Measurements from ENCODE around the gene CDH13.

Gene CDH13

GRCh38 chr16:82589407-82589806, 37.4 kb upstream of the CDH13 start:
- Histone ChIP-seq H3K4ac (ENCODE audit: low read depth in 1 of 2, low read length in 2 of 2) (no peak overlapping the region), H3K9me3 (ENCODE audit: control insufficient read depth, low read length) (no peaks in the 10 kb centered on the region), H2BK15ac (ENCODE audit: low read depth, poor library complexity, severe bottlenecking) (no peak overlapping the region), H3K23ac (ENCODE audit: low read length in 2 of 2) (no peak overlapping the region), H3K79me1 (replicated peaks; ENCODE audit: low read length, poor library complexity, severe bottlenecking) (no peaks in the 10 kb centered on the region), H2AK5ac (ENCODE audit: low read length, severe bottlenecking) (no peak overlapping the region), H3K4me3 (ENCODE audit: insufficient read depth in 1 of 2, low read depth in 1 of 2, low read length in 2 of 2) (no peak overlapping the region), H3K27me3 (ENCODE audit: control insufficient read depth in 1 of 2, insufficient read depth in 1 of 2, low read length in 2 of 2) (peaks cover 0 to 10% of the 10 kb centered on the region in 2 experiments), H3K36me3 (ENCODE audit: control insufficient read depth in 1 of 2, insufficient read depth in 2 of 2, low read depth in 1 of 2, low read length in 2 of 2) (no peaks in the 10 kb centered on the region), H2BK5ac (ENCODE audit: low read depth, low read length, poor library complexity, severe bottlenecking) (no peak overlapping the region), H3K18ac (ENCODE audit: low read depth in 1 of 2, low read length in 2 of 2) (no peak overlapping the region), H3K4me2 (ENCODE audit: low read length, poor library complexity, severe bottlenecking) (no peak overlapping the region), H2BK12ac (ENCODE audit: low read length in 2 of 2) (no peak overlapping the region), H3K27ac (ENCODE audit: low read length, poor library complexity, severe bottlenecking) (no peak overlapping the region), H3K4me1 (ENCODE audit: control insufficient read depth, insufficient read depth, low read depth, low read length) (no peaks in the 10 kb centered on the region), H2BK120ac (ENCODE audit: low read depth, low read length) (no peak overlapping the region), H3K9ac (ENCODE audit: low read length) (no peak overlapping the region), H4K91ac (ENCODE audit: low read length) (no peak overlapping the region), H2AFZ (ENCODE audit: low read depth, low read length) (no peak overlapping the region), H4K8ac (ENCODE audit: low read length) (no peak overlapping the region), H3K14ac (ENCODE audit: low read length in 2 of 2) (no peak overlapping the region)
- no peak for DNase-seq
- 96% methylated on average over 6 of the region's 9 CpGs for WGBS

- H2BK120ac ChIP-seq (ENCODE audit: low read depth, low read length) = no peak overlapping the region
- WGBS = 77% methylated on average over 4 of the region's 4 CpGs
- DNase-seq = no peak
- H3K4me1 ChIP-seq (ENCODE audit: control insufficient read depth, insufficient read depth, low read depth, low read length) = no peaks in the 10 kb centered on the region
- H3K27ac ChIP-seq (ENCODE audit: low read length, poor library complexity, severe bottlenecking) = no peak overlapping the region
- no peaks in the 10 kb centered on the region for H3K79me1 ChIP-seq (replicated peaks; ENCODE audit: low read length, poor library complexity, severe bottlenecking)
- no peak overlapping the region for H2AFZ ChIP-seq (ENCODE audit: low read depth, low read length)
- no peaks in the 10 kb centered on the region for H3K36me3 ChIP-seq (ENCODE audit: control insufficient read depth in 1 of 2, insufficient read depth in 2 of 2, low read depth in 1 of 2, low read length in 2 of 2)
- no peak overlapping the region for H3K9ac ChIP-seq (ENCODE audit: low read length)
- peaks cover 8 to 30% of the 10 kb centered on the region in 2 experiments for H3K27me3 ChIP-seq (ENCODE audit: control insufficient read depth in 1 of 2, insufficient read depth in 1 of 2, low read length in 2 of 2)
- no peak overlapping the region for H3K4me2 ChIP-seq (ENCODE audit: low read length, poor library complexity, severe bottlenecking)
- no peak overlapping the region for H3K4me3 ChIP-seq (ENCODE audit: insufficient read depth in 1 of 2, low read depth in 1 of 2, low read length in 2 of 2)
- H3K4ac ChIP-seq (ENCODE audit: low read depth in 1 of 2, low read length in 2 of 2) = no peak overlapping the region
- no peak overlapping the region for H4K91ac ChIP-seq (ENCODE audit: low read length)
- no peak overlapping the region for H2BK5ac ChIP-seq (ENCODE audit: low read depth, low read length, poor library complexity, severe bottlenecking)
- H3K9me3 ChIP-seq (ENCODE audit: control insufficient read depth, low read length) = no peaks in the 10 kb centered on the region
- H3K14ac ChIP-seq (ENCODE audit: low read length in 2 of 2) = no peak overlapping the region
- no peak overlapping the region for H2BK12ac ChIP-seq (ENCODE audit: low read length in 2 of 2)
- no peak overlapping the region for H3K23ac ChIP-seq (ENCODE audit: low read length in 2 of 2)
- no peak overlapping the region for H4K8ac ChIP-seq (ENCODE audit: low read length)
- no peak overlapping the region for H3K18ac ChIP-seq (ENCODE audit: low read depth in 1 of 2, low read length in 2 of 2)
- H2AK5ac ChIP-seq (ENCODE audit: low read length, severe bottlenecking) = no peak overlapping the region
- no peak overlapping the region for H2BK15ac ChIP-seq (ENCODE audit: low read depth, poor library complexity, severe bottlenecking)
Measured at GRCh38 chr16:82594114-82594513, 32.7 kb upstream of the CDH13 start.

GRCh38 chr16:82598771-82599170, 28.0 kb upstream of the CDH13 start:
- Histone ChIP-seq H2AFZ (ENCODE audit: low read depth, low read length) (no peak overlapping the region), H3K4me1 (ENCODE audit: control insufficient read depth, insufficient read depth, low read depth, low read length) (no peaks in the 10 kb centered on the region), H4K8ac (ENCODE audit: low read length) (no peak overlapping the region), H3K27me3 (ENCODE audit: control insufficient read depth in 1 of 2, insufficient read depth in 1 of 2, low read length in 2 of 2) (peaks cover 8 to 25% of the 10 kb centered on the region in 2 experiments), H3K9ac (ENCODE audit: low read length) (no peak overlapping the region), H3K4me3 (ENCODE audit: insufficient read depth in 1 of 2, low read depth in 1 of 2, low read length in 2 of 2) (no peak overlapping the region), H3K36me3 (ENCODE audit: control insufficient read depth in 1 of 2, insufficient read depth in 2 of 2, low read depth in 1 of 2, low read length in 2 of 2) (no peaks in the 10 kb centered on the region), H3K23ac (ENCODE audit: low read length in 2 of 2) (no peak overlapping the region), H2BK15ac (ENCODE audit: low read depth, poor library complexity, severe bottlenecking) (no peak overlapping the region), H2AK5ac (ENCODE audit: low read length, severe bottlenecking) (no peak overlapping the region), H3K4ac (ENCODE audit: low read depth in 1 of 2, low read length in 2 of 2) (no peak overlapping the region), H3K79me1 (replicated peaks; ENCODE audit: low read length, poor library complexity, severe bottlenecking) (no peaks in the 10 kb centered on the region), H3K9me3 (ENCODE audit: control insufficient read depth, low read length) (peaks cover 9% of the 10 kb centered on the region), H3K18ac (ENCODE audit: low read depth in 1 of 2, low read length in 2 of 2) (no peak overlapping the region), H2BK5ac (ENCODE audit: low read depth, low read length, poor library complexity, severe bottlenecking) (no peak overlapping the region), H2BK12ac (ENCODE audit: low read length in 2 of 2) (no peak overlapping the region), H2BK120ac (ENCODE audit: low read depth, low read length) (no peak overlapping the region), H3K14ac (ENCODE audit: low read length in 2 of 2) (no peak overlapping the region), H3K4me2 (ENCODE audit: low read length, poor library complexity, severe bottlenecking) (no peak overlapping the region), H3K27ac (ENCODE audit: low read length, poor library complexity, severe bottlenecking) (no peak overlapping the region), H4K91ac (ENCODE audit: low read length) (no peak overlapping the region)
- DNase-seq = no peak
- WGBS = 80% methylated on average over 2 of the region's 2 CpGs

GRCh38 chr16:82601989-82602640, 24.7 kb upstream of the CDH13 start:
- Histone ChIP-seq H4K8ac (ENCODE audit: low read length) (no peak overlapping the region), H2BK12ac (ENCODE audit: low read length in 2 of 2) (no peak overlapping the region), H3K27me3 (ENCODE audit: control insufficient read depth in 1 of 2, insufficient read depth in 1 of 2, low read length in 2 of 2) (peaks cover 5 to 18% of the 10 kb centered on the region in 2 experiments), H4K91ac (ENCODE audit: low read length) (no peak overlapping the region), H3K14ac (ENCODE audit: low read length in 2 of 2) (no peak overlapping the region), H3K23ac (ENCODE audit: low read length in 2 of 2) (no peak overlapping the region), H3K4ac (ENCODE audit: low read depth in 1 of 2, low read length in 2 of 2) (no peak overlapping the region), H3K4me2 (ENCODE audit: low read length, poor library complexity, severe bottlenecking) (no peak overlapping the region), H3K9ac (ENCODE audit: low read length) (no peak overlapping the region), H2AFZ (ENCODE audit: low read depth, low read length) (no peak overlapping the region), H2AK5ac (ENCODE audit: low read length, severe bottlenecking) (no peak overlapping the region), H3K79me1 (replicated peaks; ENCODE audit: low read length, poor library complexity, severe bottlenecking) (no peaks in the 10 kb centered on the region), H2BK5ac (ENCODE audit: low read depth, low read length, poor library complexity, severe bottlenecking) (no peak overlapping the region), H3K4me3 (ENCODE audit: insufficient read depth in 1 of 2, low read depth in 1 of 2, low read length in 2 of 2) (no peak overlapping the region), H3K18ac (ENCODE audit: low read depth in 1 of 2, low read length in 2 of 2) (peak overlapping the region in 1 of 2 experiments; percentile 53), H2BK15ac (ENCODE audit: low read depth, poor library complexity, severe bottlenecking) (no peak overlapping the region), H3K4me1 (ENCODE audit: control insufficient read depth, insufficient read depth, low read depth, low read length) (no peaks in the 10 kb centered on the region), H3K27ac (ENCODE audit: low read length, poor library complexity, severe bottlenecking) (no peak overlapping the region), H2BK120ac (ENCODE audit: low read depth, low read length) (no peak overlapping the region), H3K36me3 (ENCODE audit: control insufficient read depth in 1 of 2, insufficient read depth in 2 of 2, low read depth in 1 of 2, low read length in 2 of 2) (no peaks in the 10 kb centered on the region), H3K9me3 (ENCODE audit: control insufficient read depth, low read length) (peaks cover 9% of the 10 kb centered on the region)
- DNase-seq = no peak
- 78% methylated on average over 7 of the region's 7 CpGs for WGBS
